KMS-11 (cell line): ENCODE data around the gene CELF4.

Source experiments
- H2AFZ ChIP-seq: fragments of 200-600 bp; sonication (generic); 2 replicates; pipeline ENCODE4 v1.6.1; 2016; ENCODE audit warnings: antibody characterized with exemption, mixed run types, low read depth
- H3K27ac ChIP-seq: fragments of 200-600 bp; sonication (generic); 2 replicates; pipeline ENCODE4 v1.6.1; 2016; ENCODE audit warnings: mild to moderate bottlenecking, mixed run types
- H3K27me3 ChIP-seq: fragments of 200-600 bp; sonication (generic); 2 replicates; pipeline ENCODE4 v1.6.1; 2017; ENCODE audit warnings: mild to moderate bottlenecking, low read depth, mixed run types, moderate library complexity; ENCODE audit not compliant: insufficient read depth
- H3K36me3 ChIP-seq: fragments of 200-600 bp; sonication (generic); 2 replicates; pipeline ENCODE4 v1.6.1; 2017; ENCODE audit warnings: mild to moderate bottlenecking, mixed run types; ENCODE audit not compliant: insufficient read depth
- H3K4me1 ChIP-seq: fragments of 200-600 bp; sonication (generic); 2 replicates; pipeline ENCODE4 v1.6.1; 2016; ENCODE audit warnings: mild to moderate bottlenecking, low read depth, mixed run types; ENCODE audit not compliant: poor library complexity, severe bottlenecking
- H3K4me2 ChIP-seq: fragments of 200-600 bp; sonication (generic); 2 replicates; pipeline ENCODE4 v1.7.0; 2016; ENCODE audit warnings: mild to moderate bottlenecking, mixed run types
- H3K4me3 ChIP-seq: fragments of 200-600 bp; sonication (generic); IDR thresholded peaks from 2 replicates; pipeline ENCODE4 v1.6.1; 2017; ENCODE audit warnings: low read depth, low read length, mixed read lengths; ENCODE audit not compliant: insufficient read depth
- H3K79me2 ChIP-seq: fragments of 200-600 bp; sonication (generic); 2 replicates; pipeline ENCODE4 v1.6.1; 2016; ENCODE audit warnings: low read depth, mixed run types; ENCODE audit not compliant: insufficient read depth
- H3K9ac ChIP-seq: fragments of 200-600 bp; sonication (generic); 2 replicates; pipeline ENCODE4 v1.6.1; 2016; ENCODE audit warnings: mild to moderate bottlenecking, mixed run types
- H4K20me1 ChIP-seq: fragments of 200-600 bp; sonication (generic); 2 replicates; pipeline ENCODE4 v1.6.1; 2016; ENCODE audit warnings: mild to moderate bottlenecking, mixed run types; ENCODE audit not compliant: insufficient read depth
- TF ChIP-seq, protein P1 (sequence below): fragments of 200-600 bp; sonication (generic); conservative IDR thresholded peaks from 2 replicates; pipeline ENCODE4 v1.6.1; 2017; ENCODE audit warnings: low read depth, mild to moderate bottlenecking, antibody characterized with exemption, low read length, moderate library complexity, mixed read lengths

CELF4 gene

DNA sequence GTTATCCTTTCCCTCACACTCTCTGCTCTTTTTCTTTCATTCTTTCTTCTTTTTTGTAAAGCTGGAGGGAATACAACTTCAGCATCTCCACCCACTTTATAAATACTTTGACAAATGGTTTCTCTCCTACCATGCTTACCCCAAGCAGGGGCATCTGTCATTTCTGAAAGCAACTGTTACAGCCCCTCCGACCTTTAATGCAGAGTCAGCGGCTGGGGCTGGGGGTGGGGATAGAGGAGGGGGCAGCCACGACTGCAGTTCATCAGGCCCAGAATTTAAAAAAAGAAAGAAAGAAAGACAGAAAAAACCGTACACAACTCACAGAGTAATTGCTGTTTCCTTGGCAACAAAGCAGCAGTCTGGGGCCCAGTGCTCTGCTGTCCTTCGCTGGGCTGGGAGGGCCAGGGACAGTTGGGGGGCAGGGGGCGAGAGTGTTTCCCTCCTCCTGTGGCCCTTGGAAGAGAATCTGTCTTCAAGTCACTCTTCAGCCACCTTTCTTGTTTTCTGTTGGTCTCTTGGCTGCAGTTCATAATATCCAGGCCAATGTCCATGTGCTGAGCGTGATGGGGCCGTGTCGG is 53.8 kb downstream of the CELF4 start:
- Histone ChIP-seq H3K4me1 (no peaks in the 10 kb centered on the region), H3K4me3 (no peak overlapping the region)
- TF ChIP-seq, protein P1, sequence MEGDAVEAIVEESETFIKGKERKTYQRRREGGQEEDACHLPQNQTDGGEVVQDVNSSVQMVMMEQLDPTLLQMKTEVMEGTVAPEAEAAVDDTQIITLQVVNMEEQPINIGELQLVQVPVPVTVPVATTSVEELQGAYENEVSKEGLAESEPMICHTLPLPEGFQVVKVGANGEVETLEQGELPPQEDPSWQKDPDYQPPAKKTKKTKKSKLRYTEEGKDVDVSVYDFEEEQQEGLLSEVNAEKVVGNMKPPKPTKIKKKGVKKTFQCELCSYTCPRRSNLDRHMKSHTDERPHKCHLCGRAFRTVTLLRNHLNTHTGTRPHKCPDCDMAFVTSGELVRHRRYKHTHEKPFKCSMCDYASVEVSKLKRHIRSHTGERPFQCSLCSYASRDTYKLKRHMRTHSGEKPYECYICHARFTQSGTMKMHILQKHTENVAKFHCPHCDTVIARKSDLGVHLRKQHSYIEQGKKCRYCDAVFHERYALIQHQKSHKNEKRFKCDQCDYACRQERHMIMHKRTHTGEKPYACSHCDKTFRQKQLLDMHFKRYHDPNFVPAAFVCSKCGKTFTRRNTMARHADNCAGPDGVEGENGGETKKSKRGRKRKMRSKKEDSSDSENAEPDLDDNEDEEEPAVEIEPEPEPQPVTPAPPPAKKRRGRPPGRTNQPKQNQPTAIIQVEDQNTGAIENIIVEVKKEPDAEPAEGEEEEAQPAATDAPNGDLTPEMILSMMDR: no peak

DNA sequence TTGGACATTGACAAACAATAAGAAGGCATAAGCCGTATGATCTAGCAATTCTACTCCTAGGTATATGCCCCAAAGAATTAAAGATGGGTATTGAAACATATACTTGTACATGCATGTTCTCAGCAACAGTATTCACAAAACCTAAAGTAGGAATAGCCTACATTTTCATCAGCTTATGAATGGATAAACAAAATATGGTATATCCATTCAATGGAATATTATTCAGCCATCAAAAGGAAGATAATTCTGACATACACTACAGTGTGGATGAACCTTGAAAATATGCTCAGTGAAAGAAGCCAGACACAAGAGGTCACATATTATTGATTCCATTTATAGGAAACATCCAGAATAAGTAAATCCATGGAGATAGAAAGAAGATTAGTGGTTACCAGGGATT is 56.0 kb downstream of the CELF4 start:
- Histone ChIP-seq H3K36me3 (no peaks in the 10 kb centered on the region), H3K27ac (no peak overlapping the region), H3K4me3 (no peak overlapping the region), H3K9ac (no peak overlapping the region), H2AFZ (no peak overlapping the region), H3K4me2 (no peak overlapping the region), H4K20me1 (no peaks in the 10 kb centered on the region), H3K4me1 (no peaks in the 10 kb centered on the region), H3K27me3 (no peaks in the 10 kb centered on the region), H3K79me2 (no peaks in the 10 kb centered on the region)
- TF ChIP-seq, protein P1: no peak

More for the DNA sequence above, 53.8 kb downstream of the CELF4 start:
- Histone ChIP-seq H3K27ac (no peak overlapping the region), H3K79me2 (no peaks in the 10 kb centered on the region), H3K4me2 (no peak overlapping the region), H2AFZ (no peak overlapping the region), H3K27me3 (no peaks in the 10 kb centered on the region), H4K20me1 (no peaks in the 10 kb centered on the region), H3K36me3 (no peaks in the 10 kb centered on the region), H3K9ac (no peak overlapping the region)

DNA sequence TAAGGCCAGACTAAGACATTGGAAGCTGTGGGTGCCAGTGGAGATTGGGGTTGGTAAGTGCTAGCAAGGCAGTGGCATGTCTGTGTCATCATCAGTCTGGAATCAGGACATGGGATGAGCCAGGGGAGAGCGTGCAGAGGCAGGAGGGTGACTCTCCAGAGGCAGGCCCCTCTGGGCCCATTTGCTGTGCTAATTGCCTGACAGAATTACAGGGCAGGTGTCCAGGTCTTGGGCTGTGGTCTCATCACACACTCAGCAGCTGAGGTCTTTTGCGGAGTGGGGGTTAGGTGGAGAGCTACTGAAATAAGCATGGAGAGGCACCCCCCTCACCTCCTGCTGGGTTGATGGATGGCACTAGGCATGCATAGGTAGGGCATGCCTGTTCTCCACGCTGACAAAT is 57.4 kb downstream of the CELF4 start:
- Histone ChIP-seq H3K27me3 (no peaks in the 10 kb centered on the region), H3K4me2 (no peak overlapping the region), H3K27ac (no peak overlapping the region), H4K20me1 (no peaks in the 10 kb centered on the region), H2AFZ (no peak overlapping the region), H3K36me3 (no peaks in the 10 kb centered on the region), H3K4me1 (no peaks in the 10 kb centered on the region), H3K79me2 (no peaks in the 10 kb centered on the region), H3K4me3 (no peak overlapping the region), H3K9ac (no peak overlapping the region)
- TF ChIP-seq, protein P1: no peak

DNA sequence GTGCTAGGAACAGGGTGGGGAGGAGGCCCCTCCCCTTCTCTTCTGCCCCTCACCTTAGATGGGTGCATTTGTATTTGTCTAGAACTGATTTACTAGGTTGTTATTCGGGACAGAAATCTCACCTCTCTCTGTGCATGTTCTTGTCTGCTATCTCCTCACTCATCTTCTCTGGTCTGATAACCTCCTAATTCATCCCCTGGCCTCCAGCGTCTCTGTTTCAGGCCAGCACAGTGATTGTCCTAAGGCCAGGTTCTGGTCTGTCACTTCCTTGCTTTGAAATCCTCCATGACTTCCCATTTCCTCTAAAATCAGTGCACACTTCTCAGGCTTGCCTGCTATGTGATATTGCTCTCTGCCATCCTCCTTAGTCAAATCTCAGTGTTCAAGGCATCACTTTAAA is 58.4 kb downstream of the CELF4 start:
- Histone ChIP-seq H3K9ac (no peak overlapping the region), H3K4me3 (no peak overlapping the region), H4K20me1 (no peaks in the 10 kb centered on the region), H3K4me1 (no peaks in the 10 kb centered on the region), H3K36me3 (no peaks in the 10 kb centered on the region), H2AFZ (no peak overlapping the region), H3K27me3 (no peaks in the 10 kb centered on the region), H3K27ac (no peak overlapping the region), H3K79me2 (no peaks in the 10 kb centered on the region), H3K4me2 (no peak overlapping the region)
- TF ChIP-seq, protein P1: no peak
